ENCODE data around the gene GARIN5B. TPM values are rescaled to one million over a fixed set of nuclear protein-coding genes. Genes with fewer than 3 reads are reported as not detected.

The GARIN5B gene
- total and polyA plus RNA-seq, 2 of the 13 experiments (the other 11 are each of a cell fraction or from before 2014, with no cell fraction given) = not detected

DNA sequence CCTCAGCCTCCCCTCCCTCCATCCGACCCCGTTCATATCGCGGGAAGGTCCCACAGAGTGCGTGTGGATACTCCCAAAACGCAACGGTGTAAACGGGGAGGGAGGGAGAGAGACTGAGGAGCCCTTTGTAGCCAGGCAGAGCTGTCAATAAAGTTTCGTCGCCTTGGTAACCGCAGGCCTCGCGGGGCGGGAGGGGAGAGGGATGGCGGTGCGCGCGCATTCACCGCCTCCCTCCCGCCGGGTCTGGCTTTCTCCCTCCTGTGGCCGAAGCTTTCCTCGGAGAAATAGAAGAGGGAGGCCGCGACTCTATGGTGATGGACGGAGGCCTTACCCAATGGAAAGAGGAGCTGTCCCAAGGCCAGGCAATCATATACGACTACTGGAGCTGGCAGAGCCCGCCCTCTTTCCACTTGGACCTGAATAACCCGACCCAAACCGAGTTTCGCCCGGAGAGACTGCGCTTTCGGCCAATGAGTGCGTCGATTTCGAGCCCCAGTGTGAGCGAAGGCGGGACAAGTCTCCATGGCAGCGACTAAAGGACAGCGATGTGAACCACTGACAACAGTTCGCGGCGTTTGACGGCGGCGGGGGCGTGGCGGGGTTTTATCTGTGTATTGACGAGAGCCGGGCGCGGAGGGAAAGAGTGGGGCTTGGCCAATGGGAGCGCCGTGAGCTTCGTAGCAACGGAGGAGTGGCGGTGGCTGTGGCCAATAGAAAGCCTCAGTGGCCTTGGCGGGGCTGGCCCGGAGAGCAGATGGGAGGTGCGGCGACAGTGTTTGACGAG is 23.8 kb downstream of the GARIN5B start, which contains the start of gene KMT5C (continued):
- TF ChIP-seq CBFB (CRISPR knock-in tag; IDR thresholded peaks at IDR 0.05) (no peak), ATRX (CRISPR knock-in tag; IDR thresholded peaks at IDR 0.05; ENCODE audit: borderline replicate concordance) (no peak), ZNF121 (CRISPR knock-in tag; IDR thresholded peaks at IDR 0.05) (no peak), RXRB (CRISPR knock-in tag; IDR thresholded peaks at IDR 0.05; ENCODE audit: borderline replicate concordance) (peak; percentile 44), PITX1 (CRISPR knock-in tag; IDR thresholded peaks at IDR 0.05) (peak; percentile 66), ZNF746 (CRISPR knock-in tag; IDR thresholded peaks at IDR 0.05) (no peak), RFX3 (CRISPR knock-in tag; IDR thresholded peaks at IDR 0.05) (peak; percentile 89), ZNF772 (CRISPR knock-in tag; IDR thresholded peaks at IDR 0.05) (peak; percentile 69; the same call in 1 of the 2 replicates), SKI (IDR thresholded peaks at IDR 0.05; ENCODE audit: partially characterized antibody) (peak; percentile 14), DR1 (CRISPR knock-in tag; IDR thresholded peaks at IDR 0.05) (no peak), GFI1 (CRISPR knock-in tag; IDR thresholded peaks at IDR 0.05; ENCODE audit: borderline replicate concordance) (no peak), RAD21 (CRISPR knock-in tag; IDR thresholded peaks at IDR 0.05) (peak; percentile 19; the same call in 1 of the 2 replicates), ZFP1 (CRISPR knock-in tag; IDR thresholded peaks at IDR 0.05) (no peak), ZSCAN9 (CRISPR knock-in tag; IDR thresholded peaks at IDR 0.05; ENCODE audit: borderline replicate concordance) (no peak), GATAD2A (CRISPR knock-in tag; IDR thresholded peaks at IDR 0.05) (peak; percentile 10; the same call in 1 of the 2 replicates)
- TF ChIP-seq, protein P1, sequence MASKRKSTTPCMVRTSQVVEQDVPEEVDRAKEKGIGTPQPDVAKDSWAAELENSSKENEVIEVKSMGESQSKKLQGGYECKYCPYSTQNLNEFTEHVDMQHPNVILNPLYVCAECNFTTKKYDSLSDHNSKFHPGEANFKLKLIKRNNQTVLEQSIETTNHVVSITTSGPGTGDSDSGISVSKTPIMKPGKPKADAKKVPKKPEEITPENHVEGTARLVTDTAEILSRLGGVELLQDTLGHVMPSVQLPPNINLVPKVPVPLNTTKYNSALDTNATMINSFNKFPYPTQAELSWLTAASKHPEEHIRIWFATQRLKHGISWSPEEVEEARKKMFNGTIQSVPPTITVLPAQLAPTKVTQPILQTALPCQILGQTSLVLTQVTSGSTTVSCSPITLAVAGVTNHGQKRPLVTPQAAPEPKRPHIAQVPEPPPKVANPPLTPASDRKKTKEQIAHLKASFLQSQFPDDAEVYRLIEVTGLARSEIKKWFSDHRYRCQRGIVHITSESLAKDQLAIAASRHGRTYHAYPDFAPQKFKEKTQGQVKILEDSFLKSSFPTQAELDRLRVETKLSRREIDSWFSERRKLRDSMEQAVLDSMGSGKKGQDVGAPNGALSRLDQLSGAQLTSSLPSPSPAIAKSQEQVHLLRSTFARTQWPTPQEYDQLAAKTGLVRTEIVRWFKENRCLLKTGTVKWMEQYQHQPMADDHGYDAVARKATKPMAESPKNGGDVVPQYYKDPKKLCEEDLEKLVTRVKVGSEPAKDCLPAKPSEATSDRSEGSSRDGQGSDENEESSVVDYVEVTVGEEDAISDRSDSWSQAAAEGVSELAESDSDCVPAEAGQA (IDR thresholded peaks at IDR 0.05; ENCODE audit: low read depth) = peak; percentile 77
- TF ChIP-seq, protein P1 (CRISPR knock-in tag; IDR thresholded peaks at IDR 0.05; ENCODE audit: borderline replicate concordance) = no peak
- TF ChIP-seq, protein P2, sequence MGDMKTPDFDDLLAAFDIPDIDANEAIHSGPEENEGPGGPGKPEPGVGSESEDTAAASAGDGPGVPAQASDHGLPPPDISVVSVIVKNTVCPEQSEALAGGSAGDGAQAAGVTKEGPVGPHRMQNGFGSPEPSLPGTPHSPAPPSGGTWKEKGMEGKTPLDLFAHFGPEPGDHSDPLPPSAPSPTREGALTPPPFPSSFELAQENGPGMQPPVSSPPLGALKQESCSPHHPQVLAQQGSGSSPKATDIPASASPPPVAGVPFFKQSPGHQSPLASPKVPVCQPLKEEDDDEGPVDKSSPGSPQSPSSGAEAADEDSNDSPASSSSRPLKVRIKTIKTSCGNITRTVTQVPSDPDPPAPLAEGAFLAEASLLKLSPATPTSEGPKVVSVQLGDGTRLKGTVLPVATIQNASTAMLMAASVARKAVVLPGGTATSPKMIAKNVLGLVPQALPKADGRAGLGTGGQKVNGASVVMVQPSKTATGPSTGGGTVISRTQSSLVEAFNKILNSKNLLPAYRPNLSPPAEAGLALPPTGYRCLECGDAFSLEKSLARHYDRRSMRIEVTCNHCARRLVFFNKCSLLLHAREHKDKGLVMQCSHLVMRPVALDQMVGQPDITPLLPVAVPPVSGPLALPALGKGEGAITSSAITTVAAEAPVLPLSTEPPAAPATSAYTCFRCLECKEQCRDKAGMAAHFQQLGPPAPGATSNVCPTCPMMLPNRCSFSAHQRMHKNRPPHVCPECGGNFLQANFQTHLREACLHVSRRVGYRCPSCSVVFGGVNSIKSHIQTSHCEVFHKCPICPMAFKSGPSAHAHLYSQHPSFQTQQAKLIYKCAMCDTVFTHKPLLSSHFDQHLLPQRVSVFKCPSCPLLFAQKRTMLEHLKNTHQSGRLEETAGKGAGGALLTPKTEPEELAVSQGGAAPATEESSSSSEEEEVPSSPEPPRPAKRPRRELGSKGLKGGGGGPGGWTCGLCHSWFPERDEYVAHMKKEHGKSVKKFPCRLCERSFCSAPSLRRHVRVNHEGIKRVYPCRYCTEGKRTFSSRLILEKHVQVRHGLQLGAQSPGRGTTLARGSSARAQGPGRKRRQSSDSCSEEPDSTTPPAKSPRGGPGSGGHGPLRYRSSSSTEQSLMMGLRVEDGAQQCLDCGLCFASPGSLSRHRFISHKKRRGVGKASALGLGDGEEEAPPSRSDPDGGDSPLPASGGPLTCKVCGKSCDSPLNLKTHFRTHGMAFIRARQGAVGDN (CRISPR knock-in tag; IDR thresholded peaks at IDR 0.05) = peak; percentile 63
- TF ChIP-seq, protein P3, sequence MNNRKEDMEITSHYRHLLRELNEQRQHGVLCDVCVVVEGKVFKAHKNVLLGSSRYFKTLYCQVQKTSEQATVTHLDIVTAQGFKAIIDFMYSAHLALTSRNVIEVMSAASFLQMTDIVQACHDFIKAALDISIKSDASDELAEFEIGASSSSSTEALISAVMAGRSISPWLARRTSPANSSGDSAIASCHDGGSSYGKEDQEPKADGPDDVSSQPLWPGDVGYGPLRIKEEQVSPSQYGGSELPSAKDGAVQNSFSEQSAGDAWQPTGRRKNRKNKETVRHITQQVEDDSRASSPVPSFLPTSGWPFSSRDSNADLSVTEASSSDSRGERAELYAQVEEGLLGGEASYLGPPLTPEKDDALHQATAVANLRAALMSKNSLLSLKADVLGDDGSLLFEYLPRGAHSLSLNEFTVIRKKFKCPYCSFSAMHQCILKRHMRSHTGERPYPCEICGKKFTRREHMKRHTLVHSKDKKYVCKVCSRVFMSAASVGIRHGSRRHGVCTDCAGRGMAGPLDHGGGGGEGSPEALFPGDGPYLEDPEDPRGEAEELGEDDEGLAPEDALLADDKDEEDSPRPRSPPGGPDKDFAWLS (CRISPR knock-in tag; IDR thresholded peaks at IDR 0.05; ENCODE audit: borderline replicate concordance) = no peak
